ENCODE measurements around the gene ADCY9. TPM values are rescaled to one million over a fixed set of nuclear protein-coding genes. Genes with fewer than 3 reads are reported as not detected.

ADCY9 gene
- polyA plus RNA-seq, 3 donors = 0.44 to 9.3 (median 0.67) TPM

DNA sequence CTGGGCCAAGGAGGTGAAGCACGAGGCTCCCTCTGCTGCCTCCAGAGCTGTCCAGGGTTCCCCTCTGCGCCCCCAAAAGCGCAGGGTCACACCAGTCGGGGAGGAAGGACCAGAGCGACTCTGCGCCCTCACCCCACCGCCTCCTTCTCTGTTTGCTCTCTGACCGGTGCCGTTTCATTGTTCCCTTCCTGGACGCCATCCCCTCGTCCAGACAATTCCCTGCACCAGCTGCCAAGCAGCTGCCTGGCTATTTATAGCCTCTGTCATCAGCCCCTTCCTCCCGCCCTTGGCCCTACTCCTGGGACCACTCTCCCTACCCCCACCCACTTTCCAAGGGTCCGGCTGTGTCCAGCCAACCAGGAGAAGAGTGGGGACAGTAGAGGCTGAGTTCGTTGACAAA is 167.0 kb downstream of the ADCY9 start:
- WGBS (ENCODE audit: insufficient coverage) = 74% methylated on average over 8 of the region's 14 CpGs
- Mint-ChIP-seq H3K9me3 (no peaks in the 10 kb centered on the region), H3K27ac (no peak overlapping the region), H3K27me3 (ENCODE audit: low read depth in 3 of 3) (peaks cover 20 to 34% (median 23%) of the 10 kb centered on the region in 3 donors), H3K4me3 (peak overlapping the region in 1 of 2 donors; percentile 21), H3K4me1 (peaks cover 2% of the 10 kb centered on the region), H3K36me3 (no peaks in the 10 kb centered on the region)
- Histone ChIP-seq H2AFZ (ENCODE audit: insufficient read depth, low read depth, low read length, poor library complexity, severe bottlenecking) (no peak overlapping the region), H3K27me3 (ENCODE audit: control insufficient read depth in 2 of 2, insufficient read depth in 2 of 2, low read length in 2 of 2) (peaks cover 0 to 10% of the 10 kb centered on the region in 2 donors), H3K4me2 (replicated peaks; ENCODE audit: extremely low read depth, low read length, poor library complexity, severe bottlenecking) (no peak overlapping the region), H3K27ac (ENCODE audit: low read depth in 1 of 2, low read length in 2 of 2) (no peak overlapping the region), H4K20me1 (ENCODE audit: insufficient read depth, low read length) (no peaks in the 10 kb centered on the region), H3K4me3 (replicated peaks in 1 of 3; ENCODE audit: low read depth in 2 of 3, low read length in 3 of 3) (no peak overlapping the region), H3K36me3 (replicated peaks in 1 of 2; ENCODE audit: control insufficient read depth in 1 of 2, insufficient read depth in 2 of 2, low read length in 2 of 2) (no peaks in the 10 kb centered on the region), H3K79me2 (ENCODE audit: insufficient read depth, low read length) (no peaks in the 10 kb centered on the region), H3K4me1 (ENCODE audit: control insufficient read depth in 1 of 2, insufficient read depth in 2 of 2, low read length in 2 of 2) (peaks cover under 1 to 3% of the 10 kb centered on the region in 2 donors), H3K9ac (ENCODE audit: insufficient read depth, low read length, poor library complexity, severe bottlenecking) (no peak overlapping the region), H3K9me3 (replicated peaks in 1 of 2; ENCODE audit: control insufficient read depth in 1 of 2, insufficient read depth in 1 of 2, low read length in 2 of 2) (no peaks in the 10 kb centered on the region)
- intact Hi-C loops (cut with micrococcal nuclease) = no loop called here
- TF ChIP-seq, protein P1, sequence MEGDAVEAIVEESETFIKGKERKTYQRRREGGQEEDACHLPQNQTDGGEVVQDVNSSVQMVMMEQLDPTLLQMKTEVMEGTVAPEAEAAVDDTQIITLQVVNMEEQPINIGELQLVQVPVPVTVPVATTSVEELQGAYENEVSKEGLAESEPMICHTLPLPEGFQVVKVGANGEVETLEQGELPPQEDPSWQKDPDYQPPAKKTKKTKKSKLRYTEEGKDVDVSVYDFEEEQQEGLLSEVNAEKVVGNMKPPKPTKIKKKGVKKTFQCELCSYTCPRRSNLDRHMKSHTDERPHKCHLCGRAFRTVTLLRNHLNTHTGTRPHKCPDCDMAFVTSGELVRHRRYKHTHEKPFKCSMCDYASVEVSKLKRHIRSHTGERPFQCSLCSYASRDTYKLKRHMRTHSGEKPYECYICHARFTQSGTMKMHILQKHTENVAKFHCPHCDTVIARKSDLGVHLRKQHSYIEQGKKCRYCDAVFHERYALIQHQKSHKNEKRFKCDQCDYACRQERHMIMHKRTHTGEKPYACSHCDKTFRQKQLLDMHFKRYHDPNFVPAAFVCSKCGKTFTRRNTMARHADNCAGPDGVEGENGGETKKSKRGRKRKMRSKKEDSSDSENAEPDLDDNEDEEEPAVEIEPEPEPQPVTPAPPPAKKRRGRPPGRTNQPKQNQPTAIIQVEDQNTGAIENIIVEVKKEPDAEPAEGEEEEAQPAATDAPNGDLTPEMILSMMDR (IDR thresholded peaks at IDR 0.05) = no peak
- no peak for DNase-seq

DNA sequence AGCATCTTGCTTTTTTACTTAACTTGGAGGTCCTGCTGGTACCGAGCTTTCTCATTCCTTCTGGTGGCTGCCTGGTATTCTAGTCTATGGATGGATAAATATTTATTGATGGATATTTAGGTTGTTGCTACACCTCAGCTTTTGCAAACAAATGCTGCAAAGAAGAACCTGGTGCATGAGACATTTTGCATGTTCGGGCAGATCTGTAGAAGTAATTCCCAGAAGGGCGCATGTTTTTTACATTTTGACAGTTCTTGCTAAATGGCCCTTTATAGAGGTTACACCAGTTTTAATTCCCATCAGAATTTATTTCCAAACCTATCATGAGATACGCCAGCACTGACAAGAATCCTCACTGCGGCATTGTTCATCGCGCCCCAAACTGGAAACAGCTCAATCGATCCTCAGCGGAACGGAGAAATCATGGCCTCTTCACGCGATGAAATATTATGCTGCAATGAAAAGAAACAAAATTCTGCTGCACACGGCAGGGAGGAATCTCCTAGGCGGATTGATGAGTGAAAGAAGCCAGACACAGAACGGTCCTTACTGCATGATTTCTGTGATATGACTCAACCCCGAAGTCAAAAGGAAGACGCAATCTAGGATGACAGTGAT is 167.8 kb downstream of the ADCY9 start:
- H3K27me3 ChIP-seq (ENCODE audit: control insufficient read depth in 2 of 2, insufficient read depth in 2 of 2, low read length in 2 of 2) = peaks cover 0 to 6% of the 10 kb centered on the region in 2 donors
- WGBS (ENCODE audit: insufficient coverage) = 98% methylated on average over 15 of the region's 17 CpGs
- Mint-ChIP-seq H3K9me3 (no peaks in the 10 kb centered on the region), H3K4me1 (no peaks in the 10 kb centered on the region), H3K27me3 (ENCODE audit: low read depth in 3 of 3) (peaks cover 14 to 28% (median 16%) of the 10 kb centered on the region in 3 donors), H3K36me3 (no peaks in the 10 kb centered on the region), H3K4me3 (peak overlapping the region in 1 of 2 donors; percentile 40), H3K27ac (no peak overlapping the region)
- no peak for DNase-seq
- no peaks in the 10 kb centered on the region for H3K79me2 ChIP-seq (ENCODE audit: insufficient read depth, low read length)
- H3K9me3 ChIP-seq (replicated peaks in 1 of 2; ENCODE audit: control insufficient read depth in 1 of 2, insufficient read depth in 1 of 2, low read length in 2 of 2) = no peaks in the 10 kb centered on the region
- H3K4me2 ChIP-seq (replicated peaks; ENCODE audit: extremely low read depth, low read length, poor library complexity, severe bottlenecking) = no peak overlapping the region
- H4K20me1 ChIP-seq (ENCODE audit: insufficient read depth, low read length) = no peaks in the 10 kb centered on the region
- H3K4me1 ChIP-seq (ENCODE audit: control insufficient read depth in 1 of 2, insufficient read depth in 2 of 2, low read length in 2 of 2) = no peaks in the 10 kb centered on the region
- TF ChIP-seq, protein P1 (IDR thresholded peaks at IDR 0.05) = no peak
- H3K27ac ChIP-seq (ENCODE audit: low read depth in 1 of 2, low read length in 2 of 2) = no peak overlapping the region
- no peaks in the 10 kb centered on the region for H3K36me3 ChIP-seq (replicated peaks in 1 of 2; ENCODE audit: control insufficient read depth in 1 of 2, insufficient read depth in 2 of 2, low read length in 2 of 2)
- H2AFZ ChIP-seq (ENCODE audit: insufficient read depth, low read depth, low read length, poor library complexity, severe bottlenecking) = no peak overlapping the region
- intact Hi-C loops (cut with micrococcal nuclease) = no loop called here
- H3K4me3 ChIP-seq (replicated peaks in 1 of 3; ENCODE audit: low read depth in 2 of 3, low read length in 3 of 3) = no peak overlapping the region
- H3K9ac ChIP-seq (ENCODE audit: insufficient read depth, low read length, poor library complexity, severe bottlenecking) = no peak overlapping the region

All from CD14-positive monocyte (primary cell).